Astrocyte (in vitro differentiated cells and primary cell): ENCODE data around the gene STMN3. TPM values are rescaled to one million over a fixed set of nuclear protein-coding genes. Genes with fewer than 3 reads are reported as not detected.

Experiments used
- DNase-seq: peaks from one replicate; pipeline ENCODE4 v3.0.0-alpha.2; 2010; ENCODE audit warnings: low read depth
- FAIRE-seq: peaks from 2 replicates; lab custom pipeline; 2011; peaks lifted over from hg19 to GRCh38; lab: Jason Lieb, UNC
- H2AFZ ChIP-seq: 2 replicates; pipeline ENCODE4 v1.6.0; 2012; ENCODE audit warnings: low read depth, low read length, inconsistent platforms
- H3K27ac ChIP-seq: 2 replicates; pipeline ENCODE4 v1.5.1; 2011; ENCODE audit warnings: low read depth, low read length, inconsistent platforms
- H3K27me3 ChIP-seq: 2 replicates; pipeline ENCODE4 v1.6.0; 2011; ENCODE audit warnings: low read length, inconsistent platforms; ENCODE audit not compliant: insufficient read depth
- H3K36me3 ChIP-seq: 2 replicates; pipeline ENCODE4 v1.5.1; 2011; ENCODE audit warnings: low read length, inconsistent platforms; ENCODE audit not compliant: insufficient read depth
- H3K4me1 ChIP-seq: 2 replicates; pipeline ENCODE4 v1.5.1; 2011; ENCODE audit warnings: low read length, inconsistent platforms; ENCODE audit not compliant: insufficient read depth
- H3K4me2 ChIP-seq: 2 replicates; pipeline ENCODE4 v1.6.0; 2012; ENCODE audit warnings: low read length, inconsistent platforms
- H3K4me3 ChIP-seq: 2 replicates; pipeline ENCODE4 v1.5.1; 2011; ENCODE audit warnings: low read depth, mild to moderate bottlenecking, low read length, inconsistent platforms; ENCODE audit not compliant: insufficient read depth
- H3K79me2 ChIP-seq: 2 replicates; pipeline ENCODE4 v1.6.0; 2012; ENCODE audit warnings: mild to moderate bottlenecking, low read length, inconsistent platforms; ENCODE audit not compliant: insufficient read depth
- H3K9ac ChIP-seq: 2 replicates; pipeline ENCODE4 v1.6.0; 2012; ENCODE audit warnings: mild to moderate bottlenecking, low read length, inconsistent platforms
- H3K9me3 ChIP-seq: 2 replicates; pipeline ENCODE4 v1.5.1; 2012; ENCODE audit warnings: low read depth, mild to moderate bottlenecking, low read length, inconsistent platforms; ENCODE audit not compliant: insufficient read depth
- H4K20me1 ChIP-seq: 2 replicates; pipeline ENCODE4 v1.6.0; 2012; ENCODE audit warnings: low read length, inconsistent platforms; ENCODE audit not compliant: insufficient read depth
- H3K27ac Mint-ChIP-seq: one replicate; pipeline ENCODE4 v1.8.0; 2021; ENCODE audit warnings: mild to moderate bottlenecking, mixed read lengths; ENCODE audit not compliant: unreplicated experiment
- H3K27me3 Mint-ChIP-seq: one replicate; pipeline ENCODE4 v1.8.0; 2021; ENCODE audit warnings: low read depth, mixed read lengths; ENCODE audit not compliant: unreplicated experiment
- H3K36me3 Mint-ChIP-seq: one replicate; pipeline ENCODE4 v1.8.0; 2021; ENCODE audit warnings: low read depth, mixed read lengths; ENCODE audit not compliant: unreplicated experiment
- H3K4me1 Mint-ChIP-seq: one replicate; pipeline ENCODE4 v1.8.0; 2021; ENCODE audit warnings: low read depth, mixed read lengths; ENCODE audit not compliant: unreplicated experiment
- H3K4me3 Mint-ChIP-seq: one replicate; pipeline ENCODE4 v1.8.0; 2021; ENCODE audit warnings: mild to moderate bottlenecking, moderate library complexity, mixed read lengths; ENCODE audit not compliant: unreplicated experiment
- H3K9me3 Mint-ChIP-seq: one replicate; pipeline ENCODE4 v1.8.0; 2021; ENCODE audit warnings: mild to moderate bottlenecking, mixed read lengths; ENCODE audit not compliant: unreplicated experiment
- CTCF ChIP-seq: IDR thresholded peaks from 2 replicates; pipeline ENCODE4 v1.5.1; 2011; ENCODE audit warnings: low read depth, mild to moderate bottlenecking, inconsistent platforms, low read length, moderate library complexity; ENCODE audit not compliant: insufficient read depth
- EZH2 ChIP-seq: IDR thresholded peaks from 2 replicates; pipeline ENCODE4 v1.6.1; 2012; ENCODE audit warnings: mild to moderate bottlenecking, low read length, inconsistent platforms; ENCODE audit not compliant: insufficient read depth
- total RNA-seq: library from RNA; stranded (reverse); gene quantifications from 2 replicates; pipeline ENCODE4 v1.2.1, GENCODE V29; 2021

The STMN3 gene
- total RNA-seq, 1 donor from 2014 or later: 30.7 TPM

DNA sequence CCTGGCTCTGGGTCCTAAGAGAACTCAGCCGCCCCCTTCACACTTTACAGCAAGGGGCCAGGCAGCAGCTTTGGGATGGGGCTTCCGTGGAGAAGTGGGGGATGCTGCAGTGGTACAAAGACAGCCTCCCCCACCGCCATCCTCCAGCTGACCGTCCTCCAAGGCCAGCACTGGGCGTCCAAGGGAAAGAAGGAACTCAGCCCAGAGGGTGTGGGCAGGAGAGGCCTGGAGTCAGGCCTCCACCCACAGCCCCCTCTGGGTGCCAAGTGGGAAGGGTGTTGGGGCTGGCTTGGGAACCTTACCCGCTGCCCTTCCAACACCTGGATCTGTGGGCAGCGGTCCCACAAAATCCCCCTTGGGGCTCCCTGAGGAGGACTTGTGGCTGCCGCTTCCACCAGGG, 13.1 kb downstream of the STMN3 start:
- TF ChIP-seq EZH2 (no peak), CTCF (no peak)
- peaks cover 11% of the 10 kb centered on the region for H3K4me1 ChIP-seq
- H2AFZ ChIP-seq: no peak overlapping the region
- DNase-seq (no peak), FAIRE-seq (no peak)
- no peak overlapping the region for H3K4me3 Mint-ChIP-seq
- H3K9me3 Mint-ChIP-seq: no peaks in the 10 kb centered on the region
- no peaks in the 10 kb centered on the region for H3K36me3 Mint-ChIP-seq
- H3K9me3 ChIP-seq: no peaks in the 10 kb centered on the region
- no peaks in the 10 kb centered on the region for H3K27me3 Mint-ChIP-seq
- no peak overlapping the region for H3K27ac Mint-ChIP-seq
- no peak overlapping the region for H3K4me2 ChIP-seq
- no peaks in the 10 kb centered on the region for H3K79me2 ChIP-seq
- H3K27ac ChIP-seq: no peak overlapping the region
- no peaks in the 10 kb centered on the region for H3K36me3 ChIP-seq
- no peak overlapping the region for H3K4me3 ChIP-seq
- H4K20me1 ChIP-seq: no peaks in the 10 kb centered on the region
- peaks cover 5% of the 10 kb centered on the region for H3K4me1 Mint-ChIP-seq
- H3K27me3 ChIP-seq: no peaks in the 10 kb centered on the region
- no peak overlapping the region for H3K9ac ChIP-seq

DNA sequence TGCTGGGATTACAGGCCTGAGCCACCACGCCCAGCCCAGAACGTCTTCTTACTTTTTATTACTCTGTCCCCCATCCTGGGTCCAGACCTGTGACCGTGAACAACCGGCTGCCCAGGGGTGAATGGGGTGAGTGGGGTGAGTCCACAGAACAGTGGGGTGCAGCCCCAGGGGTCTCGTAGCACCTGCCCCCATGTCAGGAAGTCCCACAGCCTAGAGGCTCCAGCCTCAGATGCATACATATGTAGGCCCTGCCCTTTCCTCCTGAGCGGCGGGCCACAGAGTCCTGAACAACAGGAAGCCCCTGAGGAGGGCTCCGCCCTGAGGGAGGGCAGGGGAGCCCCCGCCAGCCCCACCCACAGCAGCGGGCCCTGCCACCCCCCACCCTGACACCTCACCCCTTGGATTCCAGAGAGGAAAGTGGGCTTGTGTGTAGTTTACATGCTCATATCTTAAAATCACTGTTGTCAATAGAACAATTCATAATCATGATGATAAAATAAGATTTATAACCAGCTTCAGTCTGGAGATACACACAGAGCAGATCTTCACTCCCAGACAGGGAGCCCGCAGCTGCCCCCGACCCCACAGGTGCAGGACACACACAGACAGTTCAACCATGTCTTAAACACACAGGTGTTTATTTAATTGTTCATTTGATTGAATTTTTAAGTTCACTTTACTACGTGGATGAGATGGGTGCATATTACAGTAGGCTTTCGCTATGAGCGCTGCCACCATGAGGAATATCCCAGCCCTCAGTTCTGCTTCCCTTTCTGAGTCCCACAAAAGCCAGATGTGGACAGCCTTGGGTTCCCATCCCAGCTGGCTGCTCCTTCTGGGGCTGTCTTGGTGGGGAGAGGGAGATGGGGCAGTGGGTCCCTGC, 13.9 kb downstream of the STMN3 start:
- Mint-ChIP-seq H3K4me3 (peak overlapping the region; percentile 30), H3K27ac (no peak overlapping the region), H3K27me3 (no peaks in the 10 kb centered on the region), H3K9me3 (no peaks in the 10 kb centered on the region), H3K4me1 (peaks cover 5% of the 10 kb centered on the region), H3K36me3 (no peaks in the 10 kb centered on the region)
- no peaks in the 10 kb centered on the region for H3K9me3 ChIP-seq
- H3K4me1 ChIP-seq: peaks cover 11% of the 10 kb centered on the region
- no peak overlapping the region for H3K27ac ChIP-seq
- no peak for TF ChIP-seq EZH2
- TF ChIP-seq CTCF: no peak
- no peak for DNase-seq
- no peak overlapping the region for H3K4me3 ChIP-seq
- H4K20me1 ChIP-seq: no peaks in the 10 kb centered on the region
- no peaks in the 10 kb centered on the region for H3K27me3 ChIP-seq
- no peak for FAIRE-seq
- H2AFZ ChIP-seq: no peak overlapping the region
- no peaks in the 10 kb centered on the region for H3K79me2 ChIP-seq
- no peak overlapping the region for H3K9ac ChIP-seq
- no peak overlapping the region for H3K4me2 ChIP-seq
- H3K36me3 ChIP-seq: no peaks in the 10 kb centered on the region
